Stimulated activated CD8-positive, alpha-beta memory T cell treated with anti-CD3 and anti-CD28 coated beads, Interleukin-7, amount 100 ng/mL, for 24 hours (primary cell): ENCODE results near the gene TGFB1.

Experiments
- DNase-seq: peaks from one replicate; pipeline ENCODE4 v3.0.0-alpha.2; 2020; ENCODE audit warnings: low read depth

The TGFB1 gene

DNA sequence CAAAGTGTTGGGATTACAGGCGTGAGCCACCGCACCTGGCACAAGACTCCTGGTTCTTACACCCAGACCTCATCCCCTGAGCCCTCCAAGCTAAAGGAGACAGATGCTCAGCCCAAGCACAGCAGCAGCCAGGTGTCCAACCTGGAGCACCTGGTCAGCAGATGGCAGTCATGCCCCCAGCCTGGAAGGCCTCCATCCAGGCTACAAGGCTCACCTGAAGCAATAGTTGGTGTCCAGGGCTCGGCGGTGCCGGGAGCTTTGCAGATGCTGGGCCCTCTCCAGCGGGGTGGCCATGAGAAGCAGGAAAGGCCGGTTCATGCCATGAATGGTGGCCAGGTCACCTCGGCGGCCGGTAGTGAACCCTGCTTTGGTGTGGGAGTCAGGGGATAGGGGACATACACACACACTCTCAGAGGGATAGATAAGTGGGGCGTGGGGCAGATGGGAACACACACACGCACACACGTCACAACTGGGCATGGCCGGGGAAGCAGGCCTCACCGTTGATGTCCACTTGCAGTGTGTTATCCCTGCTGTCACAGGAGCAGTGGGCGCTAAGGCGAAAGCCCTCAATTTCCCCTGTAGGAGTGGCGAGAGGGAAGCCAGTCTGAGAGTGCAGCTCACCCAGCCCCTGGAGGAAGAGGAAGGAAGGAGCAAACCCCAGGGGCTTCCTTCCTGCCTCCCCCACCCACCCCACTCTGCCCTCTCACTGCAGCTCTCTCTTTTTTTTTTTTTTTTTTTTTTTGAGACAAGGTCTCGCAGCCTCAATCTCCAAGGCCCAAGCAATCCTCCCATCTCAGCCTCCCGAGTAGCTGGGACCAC is 11.8 kb downstream of the TGFB1 start:
- no peak for DNase-seq

DNA sequence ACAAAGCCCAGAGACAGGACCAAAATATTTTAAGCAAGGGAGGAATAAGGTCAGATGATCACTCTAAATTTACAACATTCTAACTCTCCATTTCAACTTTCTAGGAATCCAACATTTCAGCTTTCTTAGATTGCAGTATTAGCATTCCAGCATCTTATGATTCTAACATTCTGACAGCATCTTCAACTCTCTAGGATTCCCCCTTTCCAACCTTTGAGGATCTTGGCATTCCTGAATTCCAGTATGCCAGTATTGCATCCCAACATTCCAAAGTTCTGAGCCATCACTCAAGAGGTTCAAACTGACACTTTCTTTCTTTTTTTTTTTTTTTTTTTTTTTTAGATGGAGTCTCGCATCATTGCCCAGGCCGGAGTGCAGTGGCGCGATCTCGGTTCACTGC is 13.8 kb downstream of the TGFB1 start:
- no peak for DNase-seq

DNA sequence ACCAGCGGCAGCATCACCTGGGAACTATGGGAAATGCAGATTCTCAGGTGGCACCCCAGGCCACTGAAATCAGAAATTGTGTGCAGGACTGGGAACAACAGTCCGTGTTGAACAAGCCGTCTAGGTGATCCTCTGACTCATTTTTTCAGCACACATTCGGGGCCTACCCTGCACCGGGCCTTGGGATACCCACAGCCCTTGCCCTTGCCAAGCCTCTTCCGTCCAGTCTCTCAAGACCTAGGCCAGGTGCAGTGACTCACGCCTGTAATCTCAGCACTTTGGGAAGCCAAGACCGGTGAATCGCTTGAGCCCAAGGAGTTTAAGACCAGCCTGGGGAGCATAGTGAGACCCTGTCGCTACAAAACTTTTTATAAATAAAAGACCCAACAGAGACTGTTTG is 18.3 kb downstream of the TGFB1 start:
- no peak for DNase-seq

DNA sequence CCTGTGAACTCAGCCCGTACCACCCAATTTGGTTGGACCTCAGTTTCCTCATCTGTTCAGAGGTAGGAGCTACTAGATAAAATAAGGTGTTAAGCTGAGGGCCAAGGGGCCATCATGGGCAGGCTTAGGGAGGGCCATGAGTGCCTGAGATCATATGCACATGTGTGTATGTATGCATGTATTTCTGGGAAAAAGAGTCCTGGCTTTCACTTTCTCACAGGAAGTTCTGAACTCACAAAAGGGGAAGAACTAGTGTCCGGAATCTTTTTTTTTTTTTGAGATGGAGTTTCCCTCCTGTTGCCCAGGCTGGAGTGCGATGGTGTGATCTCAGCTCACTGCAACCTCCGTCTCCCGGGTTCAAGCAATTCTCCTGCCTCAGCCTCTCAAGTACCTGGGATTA is 18.9 kb downstream of the TGFB1 start:
- DNase-seq, result no peak

DNA sequence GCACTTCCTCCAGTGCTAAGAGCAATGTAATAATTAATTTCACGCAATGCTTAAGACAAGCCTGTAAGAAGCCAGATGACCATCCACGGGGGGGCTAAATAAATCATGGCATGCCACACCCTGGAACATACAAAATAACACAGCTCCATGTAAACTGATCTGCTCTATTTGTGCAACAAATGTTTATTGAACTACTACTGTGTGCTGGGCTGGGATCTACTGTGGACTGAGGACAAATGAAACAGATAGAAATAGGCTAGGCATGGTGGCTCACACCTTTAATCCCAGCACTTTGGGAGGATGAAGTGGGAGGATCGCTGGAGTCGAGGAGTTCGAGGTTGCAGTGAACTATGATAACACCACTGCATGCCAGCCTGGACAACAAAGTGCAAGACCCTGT is 21.3 kb downstream of the TGFB1 start:
- no peak for DNase-seq

DNA sequence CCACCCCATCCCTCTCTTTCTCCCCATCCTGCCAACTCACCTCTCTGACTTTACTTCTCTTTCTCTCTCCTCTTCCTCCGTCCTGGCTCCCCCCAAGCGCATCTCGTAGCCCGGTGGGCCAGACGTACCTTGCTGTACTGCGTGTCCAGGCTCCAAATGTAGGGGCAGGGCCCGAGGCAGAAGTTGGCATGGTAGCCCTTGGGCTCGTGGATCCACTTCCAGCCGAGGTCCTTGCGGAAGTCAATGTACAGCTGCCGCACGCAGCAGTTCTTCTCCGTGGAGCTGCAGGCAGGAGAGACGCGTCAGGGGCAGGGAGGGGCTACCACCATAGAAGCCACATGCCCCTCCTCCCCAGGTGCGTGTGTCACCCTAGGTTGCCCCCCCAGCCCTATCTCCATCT is 21.7 kb downstream of the TGFB1 start:
- DNase-seq, result no peak

DNA sequence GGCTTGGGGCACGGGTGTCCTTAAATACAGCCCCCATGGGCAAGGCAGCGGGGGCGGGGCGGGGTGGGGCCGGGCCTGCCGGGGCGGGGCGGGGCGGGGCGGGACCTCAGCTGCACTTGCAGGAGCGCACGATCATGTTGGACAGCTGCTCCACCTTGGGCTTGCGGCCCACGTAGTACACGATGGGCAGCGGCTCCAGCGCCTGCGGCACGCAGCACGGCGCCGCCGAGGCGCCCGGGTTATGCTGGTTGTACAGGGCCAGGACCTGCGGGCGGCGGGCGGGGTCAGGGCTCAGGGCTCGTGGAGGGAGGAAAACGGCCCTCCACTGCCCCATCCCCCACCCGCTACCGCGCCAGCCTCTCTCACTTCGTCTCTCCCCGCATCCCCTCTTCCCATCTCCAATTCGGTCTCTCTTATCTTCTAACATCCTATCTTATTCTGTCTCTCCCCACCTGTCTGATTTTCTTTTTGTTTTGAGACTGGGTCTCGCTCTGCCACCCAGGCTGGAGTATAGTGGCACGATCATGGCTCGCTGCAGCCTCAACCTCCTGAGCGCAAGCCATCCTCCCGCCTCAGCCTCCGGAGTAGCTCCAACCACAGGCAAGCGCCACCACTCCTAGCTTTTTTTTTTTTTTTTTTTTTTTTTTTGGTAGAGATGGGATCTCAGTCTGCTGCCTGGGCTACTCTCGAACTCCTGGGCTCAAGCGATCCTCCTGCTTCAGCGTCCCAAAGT is 22.6 kb downstream of the TGFB1 start:
- DNase-seq, result no peak

DNA sequence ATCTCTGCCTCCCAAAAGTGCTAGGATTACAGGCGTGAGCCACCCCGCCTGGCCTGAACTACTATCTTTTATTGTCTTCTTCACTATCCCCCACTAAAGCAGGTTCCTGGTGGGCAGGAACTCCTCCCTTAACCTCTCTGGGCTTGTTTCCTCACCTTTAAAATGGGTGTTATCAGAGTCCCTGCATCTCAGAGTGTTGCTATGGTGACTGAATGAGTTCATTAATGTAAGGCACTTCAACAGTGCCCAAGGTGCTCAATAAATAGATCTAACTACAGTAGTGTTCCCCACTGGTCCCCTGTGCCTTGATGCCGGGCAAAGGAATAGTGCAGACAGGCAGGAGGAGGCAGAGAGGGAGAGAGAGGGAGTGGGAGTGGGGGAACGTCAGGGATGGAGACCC is 23.2 kb downstream of the TGFB1 start:
- no peak for DNase-seq

DNA sequence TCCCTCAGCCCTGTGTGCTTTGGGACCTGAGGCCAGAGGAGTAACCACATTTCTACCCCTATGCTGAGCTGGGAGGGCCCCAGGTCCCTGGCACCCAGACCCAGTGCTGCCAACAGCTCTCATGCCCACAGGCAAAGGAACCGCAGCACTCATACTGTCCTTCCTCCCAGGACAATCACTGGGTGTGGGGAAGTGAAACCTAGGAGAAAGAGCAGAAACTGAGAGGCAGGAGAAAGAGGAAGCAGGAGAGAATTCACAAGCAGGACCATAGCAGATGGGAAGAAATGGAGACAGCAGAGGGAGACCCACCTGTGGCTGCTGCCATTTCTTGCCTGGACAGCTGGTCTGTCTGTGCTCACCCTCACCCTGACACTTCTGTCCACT is 24.9 kb downstream of the TGFB1 start:
- DNase-seq, result no peak

DNA sequence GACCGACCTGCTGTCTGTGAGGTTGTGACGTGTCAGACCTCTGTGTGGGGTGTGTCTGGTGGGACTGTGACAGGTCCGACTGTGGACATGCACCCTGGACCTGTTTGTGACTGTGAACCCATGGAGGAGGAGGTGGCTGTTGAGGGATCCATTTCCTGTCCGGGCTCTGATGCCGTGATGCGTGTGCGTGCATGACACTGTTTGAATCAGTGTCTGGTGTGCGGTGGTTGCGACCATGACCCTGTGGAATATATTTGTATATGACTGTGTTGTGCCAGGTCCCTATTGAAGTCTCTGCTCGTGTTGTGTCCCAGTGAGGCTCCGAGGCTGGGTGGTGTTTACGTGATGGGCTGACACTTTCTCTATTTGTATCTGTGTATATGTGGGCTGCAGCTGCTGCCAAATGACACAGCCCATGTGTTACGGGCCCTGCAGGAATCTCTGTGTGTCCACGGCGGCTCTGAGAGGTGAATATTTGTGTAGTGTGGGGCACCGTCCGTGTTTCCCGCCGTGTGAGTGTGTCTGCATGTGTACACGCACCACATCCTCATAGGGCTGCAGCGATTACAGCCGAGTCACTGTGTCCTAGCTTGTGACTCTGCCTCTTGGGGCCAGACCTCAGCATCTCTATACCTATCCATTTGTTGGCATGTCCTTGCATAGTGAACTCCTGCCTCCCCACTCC is 25.4 kb downstream of the TGFB1 start:
- DNase-seq, result no peak

DNA sequence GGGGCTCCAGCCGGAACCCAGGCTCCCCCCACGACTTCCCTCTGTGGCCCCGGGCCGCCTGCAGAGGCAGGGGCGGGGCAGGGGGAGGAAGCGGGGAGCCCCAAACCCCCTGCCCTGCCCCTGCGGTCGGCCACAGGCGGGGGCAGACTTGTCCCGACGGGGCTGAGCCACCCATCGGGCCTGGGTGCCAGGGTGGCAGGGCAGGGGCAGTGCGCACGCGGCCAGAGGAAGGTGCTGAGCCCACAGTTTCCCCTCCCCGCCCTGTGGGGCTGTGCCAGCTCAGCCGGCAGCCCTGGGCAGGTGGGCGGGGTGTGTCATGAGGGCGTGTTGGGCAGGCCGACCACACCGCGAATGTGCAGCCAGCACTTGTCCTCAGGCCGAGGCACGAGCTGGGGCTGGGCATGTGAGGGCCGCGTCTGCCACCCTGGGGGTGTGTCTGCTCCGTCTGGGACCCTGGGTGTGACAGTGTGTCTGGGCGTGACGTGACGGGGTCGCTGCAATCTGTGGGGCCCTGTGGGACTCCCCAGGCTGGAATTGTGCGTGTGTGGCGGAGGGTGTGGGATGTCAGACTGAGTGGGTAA is 26.1 kb downstream of the TGFB1 start:
- DNase-seq, result peak; percentile 76

DNA sequence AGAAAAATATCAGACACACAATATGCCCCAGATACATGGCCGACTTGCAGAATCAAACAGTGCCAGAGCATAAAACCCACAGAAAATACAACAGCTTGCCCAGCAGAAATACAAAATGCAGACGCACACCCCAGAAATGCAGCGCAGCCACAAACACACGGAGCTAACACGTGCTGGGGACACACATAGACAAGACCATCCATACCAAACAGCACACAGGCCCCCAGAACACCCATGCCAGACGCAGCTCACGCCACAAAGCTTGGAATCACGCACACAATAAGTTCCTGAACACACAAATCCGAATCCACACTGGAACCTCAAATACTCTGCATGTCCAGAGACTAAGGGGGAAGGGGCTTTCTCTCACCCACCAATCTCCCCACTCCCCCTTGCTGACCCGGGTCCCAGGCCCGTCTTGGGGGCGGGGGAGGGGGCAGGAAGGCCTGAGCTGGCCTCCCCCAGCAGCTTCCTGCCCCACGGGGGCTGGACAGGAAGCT is 26.6 kb downstream of the TGFB1 start:
- no peak for DNase-seq

DNA sequence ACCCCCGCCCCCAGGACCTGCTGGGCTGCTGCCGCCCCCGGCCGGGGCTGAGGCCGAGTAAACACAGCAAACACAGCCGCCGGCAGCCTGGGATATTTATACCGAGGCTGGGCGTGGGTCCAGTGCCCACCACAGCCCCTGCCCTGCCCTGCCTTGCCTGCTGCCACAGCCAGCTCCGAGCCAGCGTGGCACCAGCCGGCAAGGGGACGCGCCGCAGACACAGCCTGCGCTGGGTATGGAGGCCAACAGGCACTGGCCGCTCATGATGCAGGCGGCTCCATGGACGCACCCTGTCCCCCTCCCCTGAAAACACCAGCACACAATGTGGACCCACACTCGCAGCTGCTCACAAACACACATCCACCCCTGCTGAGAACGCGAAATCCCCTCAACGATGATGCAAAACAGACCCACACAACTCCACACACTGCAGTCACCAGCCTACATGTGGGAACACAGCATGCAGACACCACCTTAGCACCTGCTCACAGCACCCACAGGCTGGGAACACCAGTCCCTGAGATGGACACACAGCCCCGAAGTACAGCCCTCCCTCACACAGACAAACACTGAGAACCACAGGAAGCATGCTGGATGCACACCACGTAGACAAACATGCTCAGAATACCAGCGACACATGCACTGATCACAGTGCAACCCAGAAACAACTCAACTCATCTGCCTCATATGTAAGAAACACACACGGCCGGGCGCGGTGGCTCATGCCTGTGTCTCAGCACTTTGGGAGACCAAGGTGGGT is 27.6 kb downstream of the TGFB1 start:
- DNase-seq, result no peak

DNA sequence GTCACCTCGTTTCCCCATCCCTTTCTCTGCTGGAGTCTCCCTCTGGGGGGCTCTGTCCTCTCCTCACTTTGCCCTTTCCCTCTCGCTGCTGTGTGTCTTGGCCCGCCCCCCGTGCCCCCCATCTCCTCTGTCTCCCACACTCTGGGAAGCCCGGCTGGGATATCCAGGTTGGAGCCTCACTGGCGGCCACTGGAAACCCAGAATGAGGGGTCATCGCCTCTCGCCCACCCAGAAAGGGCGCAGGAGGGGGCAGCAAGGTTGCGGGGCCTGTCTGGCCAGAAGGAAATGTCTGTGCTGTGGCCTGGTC is 28.1 kb downstream of the TGFB1 start:
- DNase-seq, result no peak

DNA sequence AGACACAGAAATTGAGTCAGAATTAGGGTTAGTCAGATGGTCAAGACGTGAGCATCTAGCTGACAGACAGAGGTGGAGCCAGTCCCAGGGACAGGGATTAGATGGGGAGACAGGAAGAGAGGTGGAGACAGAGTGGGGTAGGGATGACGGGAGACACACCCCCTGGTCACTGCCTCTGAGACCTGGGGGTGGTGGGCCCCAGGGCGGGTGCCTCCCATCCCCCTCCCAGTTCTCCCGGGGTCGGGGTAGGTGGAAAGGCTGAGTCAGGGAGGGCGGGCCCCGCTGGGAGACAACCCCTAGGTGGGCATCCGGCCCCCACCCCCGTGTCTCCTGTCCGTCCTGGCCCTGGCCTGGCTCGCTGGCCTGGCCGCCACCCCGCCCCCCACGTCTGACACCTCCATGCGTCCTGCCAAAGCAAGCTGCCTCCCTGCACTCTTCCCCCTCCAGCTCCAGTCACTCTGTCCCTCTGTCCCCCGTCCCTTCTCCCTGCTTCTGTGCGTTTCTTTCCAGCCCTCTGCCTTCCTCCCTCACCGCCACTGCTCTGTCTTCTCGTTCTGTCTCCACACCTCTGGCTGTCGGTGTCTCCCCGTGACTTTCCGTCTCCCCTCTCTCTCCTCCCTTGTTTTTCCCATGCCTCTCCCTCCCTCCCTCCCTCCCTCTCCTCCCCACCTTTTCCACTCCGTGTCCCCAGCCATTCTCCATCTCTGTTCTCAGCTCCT is 28.6 kb downstream of the TGFB1 start:
- no peak for DNase-seq

DNA sequence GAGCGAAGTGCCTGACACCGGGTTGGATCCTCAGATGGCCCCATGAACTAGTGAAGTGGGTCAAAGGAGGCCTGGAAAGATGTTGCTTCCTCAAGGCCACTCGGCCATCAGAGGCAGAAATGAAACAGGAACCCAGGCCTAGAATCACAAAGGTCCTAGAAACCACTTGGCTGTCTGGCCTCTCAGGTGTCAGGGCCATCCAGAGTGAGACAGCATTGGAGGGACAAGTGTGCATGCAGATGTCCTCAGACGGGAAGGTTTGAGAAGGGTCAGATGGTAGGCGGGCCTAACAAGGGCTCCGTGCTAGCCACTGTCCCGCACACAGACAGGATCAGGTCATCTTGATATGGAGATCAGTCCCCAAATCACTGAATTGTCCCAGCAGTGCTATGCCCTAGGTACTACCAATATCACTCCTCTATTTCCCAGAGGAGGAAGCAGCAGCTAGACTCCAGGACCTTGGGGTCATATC is 29.5 kb downstream of the TGFB1 start:
- DNase-seq, result no peak

DNA sequence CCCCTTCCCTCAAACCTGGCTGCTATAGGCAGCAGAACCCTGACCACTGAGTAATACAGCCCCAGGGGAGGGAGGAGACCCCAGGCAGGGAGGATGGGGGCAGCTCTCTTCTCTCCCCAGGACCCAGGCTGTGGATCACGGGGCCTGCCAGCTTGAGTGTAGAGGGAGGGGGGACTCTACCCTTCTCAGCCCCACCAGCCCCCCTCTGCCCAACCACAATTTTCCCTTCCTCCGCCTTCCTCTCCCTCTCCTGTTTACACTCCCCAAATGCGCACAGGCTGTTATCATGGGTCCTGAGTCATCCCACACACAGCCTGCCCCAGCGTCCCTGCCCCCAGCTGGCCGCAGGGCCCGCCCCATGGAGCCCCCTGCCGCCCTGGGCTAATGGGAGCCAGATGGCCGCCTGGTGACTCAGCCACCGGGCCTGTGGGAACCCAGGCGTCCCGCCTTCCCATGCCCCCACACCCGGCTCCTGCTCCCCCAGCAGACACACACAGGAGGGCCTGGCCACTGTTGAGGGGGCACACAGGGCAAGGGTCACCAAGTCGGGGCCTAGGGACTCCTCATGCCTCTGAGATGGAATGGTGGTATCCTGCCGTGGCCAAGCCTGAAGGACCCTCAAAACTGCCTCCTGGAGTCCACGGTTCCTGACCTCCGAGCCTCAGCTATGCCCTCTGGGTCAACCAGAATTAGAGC is 30.1 kb downstream of the TGFB1 start:
- DNase-seq, result no peak

DNA sequence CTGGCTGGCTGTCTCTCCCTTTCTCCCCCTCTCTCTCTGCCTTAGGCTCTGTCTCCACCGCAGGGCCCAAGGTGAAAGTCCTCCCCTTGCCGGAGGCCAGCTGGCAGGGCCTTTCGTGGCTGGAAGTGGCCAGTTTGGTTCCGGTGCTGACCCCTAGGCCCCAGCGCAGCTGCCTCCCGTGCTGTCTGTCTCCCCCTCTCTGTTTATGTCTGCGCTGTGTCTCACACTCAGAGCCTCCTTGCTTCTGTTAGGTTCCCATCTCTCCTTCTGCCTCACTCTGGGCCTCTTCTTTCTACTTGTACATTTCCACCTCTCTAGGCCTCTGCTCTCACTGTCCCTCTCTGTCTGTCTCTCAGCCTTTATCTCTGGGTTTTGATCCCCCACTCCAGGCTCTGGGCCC is 30.7 kb downstream of the TGFB1 start:
- DNase-seq, result no peak

DNA sequence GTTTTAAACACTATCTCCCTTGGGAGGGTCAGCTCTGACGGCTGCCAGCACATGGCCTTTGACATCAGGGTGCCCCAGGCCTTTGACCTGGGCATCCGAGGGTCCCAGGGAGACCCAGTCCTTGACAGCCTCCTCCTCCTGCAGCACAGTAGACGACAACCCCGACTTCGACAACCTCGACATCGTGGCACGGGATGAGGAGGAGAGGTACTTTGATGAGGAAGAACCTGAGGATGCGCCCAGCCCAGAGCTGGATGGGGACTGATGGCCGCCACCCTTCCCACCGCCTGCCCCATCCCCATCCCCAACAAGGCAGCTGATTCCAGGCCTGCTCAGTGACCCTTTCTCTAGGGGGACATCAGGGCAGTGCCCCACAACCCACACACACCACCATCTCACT is 31.3 kb downstream of the TGFB1 start:
- DNase-seq, result no peak

DNA sequence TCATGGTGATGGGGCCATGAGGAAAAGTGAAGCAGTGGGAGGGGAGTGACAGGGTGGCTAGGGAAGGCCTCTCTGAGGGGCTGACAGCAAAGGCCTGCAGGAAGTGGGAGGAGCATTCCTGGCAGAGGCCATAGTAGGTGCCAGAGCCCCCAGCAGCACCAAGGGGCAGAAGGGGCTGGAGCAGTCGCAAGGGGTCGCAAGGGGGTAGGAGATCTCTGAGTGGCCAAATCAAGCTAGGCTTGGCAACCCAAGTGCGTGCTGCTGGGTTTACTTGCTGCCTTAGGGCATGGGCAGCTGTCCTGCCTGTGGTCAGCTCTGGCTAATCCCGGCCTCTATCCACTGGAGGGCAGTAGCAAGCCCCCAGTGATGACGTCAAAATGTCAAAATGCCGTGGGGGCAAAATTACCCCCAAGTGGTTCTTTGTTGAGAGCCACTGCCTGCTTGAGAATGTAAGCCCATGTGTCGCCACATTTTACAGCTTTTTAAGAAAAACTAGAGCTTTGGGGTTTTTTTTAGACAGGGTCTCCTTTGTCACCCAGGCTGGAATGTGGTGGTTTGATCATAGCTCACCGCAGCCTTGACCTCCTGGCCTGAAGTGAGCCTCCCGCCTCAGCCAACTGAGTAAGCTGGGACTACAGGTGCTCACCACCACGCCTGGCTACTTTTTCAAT is 32.0 kb downstream of the TGFB1 start:
- DNase-seq, result no peak
